NT2/D1 (cell line): Measurements from ENCODE around the gene DOK6.

Experiments
- SUZ12 ChIP-seq: IDR thresholded peaks from 2 replicates; pipeline ENCODE4 v1.6.1; 2011; ENCODE audit not compliant: insufficient read length, insufficient read depth; ENCODE audit errors: extremely low read depth
- YY1 ChIP-seq: IDR thresholded peaks from 2 replicates; pipeline ENCODE4 v1.6.1; 2011; ENCODE audit not compliant: insufficient read length, insufficient read depth

DNA sequence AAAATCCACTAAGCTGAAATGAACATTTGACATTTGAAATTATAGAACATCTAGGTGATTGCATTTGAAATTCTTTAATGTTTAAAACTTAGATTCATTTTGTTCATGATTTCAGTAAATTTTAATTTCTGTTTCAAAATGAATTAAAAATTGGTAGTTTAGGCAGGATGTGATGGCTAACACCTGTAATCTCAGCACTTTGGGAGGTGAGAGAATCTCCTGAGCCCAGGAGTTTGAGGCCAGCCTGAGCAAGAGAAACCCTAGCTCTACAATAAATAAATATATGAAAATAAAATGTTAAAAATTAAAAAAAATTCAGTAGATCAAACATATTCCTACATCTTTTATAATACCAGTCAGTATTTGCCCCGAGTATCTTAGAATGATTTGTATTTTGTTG is 330.0 kb downstream of the DOK6 start:
- TF ChIP-seq YY1 (no peak), SUZ12 (no peak)
